H1 (cell line): Measurements from ENCODE around the gene LCN12. TPM values are rescaled to one million over a fixed set of nuclear protein-coding genes. Genes with fewer than 3 reads are reported as not detected.

Experiments
- CTCF ChIA-PET: fragments of 300-600 bp; sonication (Branson Sonifier 250); formaldehyde crosslinking; loops from one replicate; lab custom pipeline; 2021; ENCODE audit not compliant: partially characterized antibody; lab: Charles Lee
- POLR2A ChIA-PET: fragments of 300-600 bp; sonication (Branson Sonifier 250); formaldehyde crosslinking; loops from one replicate; lab custom pipeline; 2021; ENCODE audit warnings: inconsistent platforms; ENCODE audit not compliant: partially characterized antibody; lab: Charles Lee
- DNase-seq, 2 experiments: peaks; one replicate each; pipeline versions ENCODE4 v3.0.0 to v3.0.0-alpha.2; 2010 to 2022; ENCODE audit warnings: low spot score in 2 of 2, low read depth in 1 of 2, mixed read lengths in 1 of 2
- FAIRE-seq: peaks from 2 replicates; lab custom pipeline; 2011; peaks lifted over from hg19 to GRCh38; lab: Jason Lieb, UNC
- H2AFZ ChIP-seq: 2 replicates; pipeline ENCODE4 v1.8.1; 2012; ENCODE audit warnings: low read length, inconsistent platforms
- H2AK5ac ChIP-seq: 2 replicates; pipeline ENCODE4 v1.6.1; 2013; ENCODE audit warnings: low read depth, low read length
- H2BK120ac ChIP-seq: replicated peaks from 2 replicates; pipeline ENCODE3; 2013; ENCODE audit warnings: low read depth, low read length, inconsistent platforms
- H2BK12ac ChIP-seq: 2 replicates; pipeline ENCODE4 v1.6.1; 2013; ENCODE audit warnings: low read depth, low read length
- H2BK15ac ChIP-seq: 2 replicates; pipeline ENCODE4 v1.6.1; 2013; ENCODE audit warnings: low read length
- H2BK20ac ChIP-seq: 2 replicates; pipeline ENCODE4 v1.6.1; 2013; ENCODE audit warnings: low read length
- H2BK5ac ChIP-seq: 2 replicates; pipeline ENCODE4 v1.6.1; 2013; ENCODE audit warnings: low read depth, low read length
- H3K14ac ChIP-seq: 2 replicates; pipeline ENCODE4 v1.6.1; 2013; ENCODE audit warnings: inconsistent platforms; ENCODE audit not compliant: insufficient read length
- H3K18ac ChIP-seq: 2 replicates; pipeline ENCODE4 v1.6.1; 2013; ENCODE audit warnings: low read length; ENCODE audit errors: extremely low read depth
- H3K23ac ChIP-seq: 2 replicates; pipeline ENCODE4 v1.6.1; 2013; ENCODE audit warnings: inconsistent platforms; ENCODE audit not compliant: insufficient read length
- H3K23me2 ChIP-seq: 2 replicates; pipeline ENCODE4 v1.6.1; 2013; ENCODE audit warnings: low read depth, low read length
- H3K27ac ChIP-seq: 2 replicates; pipeline ENCODE4 v1.6.1; 2011; ENCODE audit warnings: low read depth, low read length, inconsistent platforms
- H3K27me3 ChIP-seq, 4 experiments: replicated peaks in 1 of 4; 1 replicate in 1 of 4; 2 replicates in 3 of 4; pipeline versions ENCODE4 v1.6.1 to v1.8.1; 2011 to 2013; ENCODE audit warnings: low read length in 3 of 4, mild to moderate bottlenecking in 3 of 4, inconsistent platforms in 2 of 4, mixed read lengths in 2 of 4, moderate library complexity in 1 of 4; ENCODE audit not compliant: control insufficient read depth in 3 of 4, insufficient read depth in 3 of 4; ENCODE audit errors: extremely low read depth in 1 of 4
- H3K36me3 ChIP-seq, 4 experiments: 2 replicates each; pipeline versions ENCODE4 v1.6.1 to v1.8.1; 2011 to 2013; ENCODE audit warnings: mild to moderate bottlenecking in 4 of 4, low read length in 3 of 4, moderate library complexity in 2 of 4, control low read depth in 1 of 4, inconsistent platforms in 1 of 4; ENCODE audit not compliant: insufficient read depth in 4 of 4, control insufficient read depth in 2 of 4
- H3K4ac ChIP-seq: replicated peaks from 2 replicates; pipeline ENCODE3; 2013; ENCODE audit warnings: low read length, low read depth, mixed read lengths, inconsistent platforms; ENCODE audit not compliant: insufficient read length
- H3K4me1 ChIP-seq, 4 experiments: replicated peaks in 1 of 4; 1 replicate in 1 of 4; 2 replicates in 3 of 4; pipeline versions ENCODE4 v1.6.1 to v1.8.1; 2011 to 2013; ENCODE audit warnings: low read length in 3 of 4, inconsistent platforms in 2 of 4, mixed read lengths in 1 of 4; ENCODE audit not compliant: insufficient read depth in 4 of 4, control insufficient read depth in 3 of 4
- H3K4me2 ChIP-seq, 2 experiments: 2 replicates each; pipeline versions ENCODE4 v1.6.1 to v1.8.1; 2011 to 2013; ENCODE audit warnings: low read depth in 2 of 2, low read length in 2 of 2, control low read depth in 1 of 2, inconsistent platforms in 1 of 2, mild to moderate bottlenecking in 1 of 2; ENCODE audit not compliant: insufficient read depth in 1 of 2
- H3K4me3 ChIP-seq, 4 experiments: fragments of 200-600, 300-600 bp in 1 of 4; sonication (generic), shearing (Covaris generic), sonication (Bioruptor Twin) in 1 of 4; 2 replicates each; pipeline versions ENCODE4 v1.5.1 to v1.8.1; 2011 to 2016; ENCODE audit warnings: low read length in 4 of 4, low read depth in 3 of 4, control low read depth in 2 of 4, inconsistent platforms in 2 of 4, mild to moderate bottlenecking in 2 of 4, mixed read lengths in 1 of 4, moderate library complexity in 1 of 4; ENCODE audit not compliant: insufficient read depth in 2 of 4; ENCODE audit errors: extremely low read depth in 1 of 4
- H3K56ac ChIP-seq: replicated peaks from 2 replicates; pipeline ENCODE3; 2013; ENCODE audit warnings: low read depth, mild to moderate bottlenecking, mixed read lengths, low read length, inconsistent platforms; ENCODE audit not compliant: insufficient read length
- H3K79me1 ChIP-seq: 2 replicates; pipeline ENCODE4 v1.6.1; 2013; ENCODE audit warnings: low read depth, low read length, control low read depth
- H3K79me2 ChIP-seq, 2 experiments: 2 replicates each; pipeline versions ENCODE4 v1.6.1 to v1.8.1; 2012 to 2013; ENCODE audit warnings: low read length in 2 of 2, mild to moderate bottlenecking in 2 of 2, inconsistent platforms in 1 of 2; ENCODE audit not compliant: insufficient read depth in 2 of 2, control insufficient read depth in 1 of 2
- H3K9ac ChIP-seq, 4 experiments: replicated peaks in 1 of 4; 1 replicate in 1 of 4; 2 replicates in 3 of 4; pipeline versions ENCODE4 v1.6.1 to v1.8.1; 2011 to 2013; ENCODE audit warnings: low read depth in 3 of 4, low read length in 3 of 4, control low read depth in 2 of 4, mild to moderate bottlenecking in 2 of 4, moderate library complexity in 2 of 4, inconsistent platforms in 1 of 4; ENCODE audit errors: extremely low read depth in 1 of 4
- H3K9me3 ChIP-seq, 2 experiments: 2 replicates each; pipeline versions ENCODE4 v1.6.1 to v1.8.1; 2012 to 2013; ENCODE audit warnings: mild to moderate bottlenecking in 2 of 2, moderate library complexity in 2 of 2, control low read depth in 1 of 2, inconsistent platforms in 1 of 2, low read depth in 1 of 2, low read length in 1 of 2, mixed read lengths in 1 of 2; ENCODE audit not compliant: insufficient read depth in 2 of 2
- H4K20me1 ChIP-seq, 2 experiments: replicated peaks in 1 of 2; 2 replicates each; pipeline versions ENCODE3 to v1.8.1; 2011 to 2013; ENCODE audit warnings: inconsistent platforms in 2 of 2, low read length in 2 of 2, mild to moderate bottlenecking in 1 of 2; ENCODE audit not compliant: insufficient read depth in 2 of 2, control insufficient read depth in 1 of 2
- H4K5ac ChIP-seq: 2 replicates; pipeline ENCODE4 v1.6.1; 2013; ENCODE audit warnings: low read length, low read depth, mixed read lengths, inconsistent platforms; ENCODE audit not compliant: insufficient read length
- H4K8ac ChIP-seq: 2 replicates; pipeline ENCODE4 v1.8.0; 2013; ENCODE audit warnings: mild to moderate bottlenecking, moderate library complexity, low read length, inconsistent platforms; ENCODE audit not compliant: insufficient read depth; ENCODE audit errors: extremely low read depth
- H4K91ac ChIP-seq: replicated peaks from 2 replicates; pipeline ENCODE3; 2013; ENCODE audit warnings: low read length, mixed read lengths, inconsistent platforms; ENCODE audit not compliant: insufficient read length
- CREB1 ChIP-seq: IDR thresholded peaks from 2 replicates; pipeline ENCODE4 v1.6.1; 2012; ENCODE audit warnings: inconsistent platforms
- JUND ChIP-seq: IDR thresholded peaks from 2 replicates; pipeline ENCODE4 v1.6.1; 2011; ENCODE audit warnings: mild to moderate bottlenecking, improper control_type of control experiment, low read length
- NANOG ChIP-seq: IDR thresholded peaks from 2 replicates; pipeline ENCODE4 v1.6.1; 2011; ENCODE audit warnings: low read length, low read depth, mild to moderate bottlenecking, inconsistent platforms; ENCODE audit not compliant: insufficient read depth, poor library complexity, severe bottlenecking
- RFX5 ChIP-seq: IDR thresholded peaks from 2 replicates; pipeline ENCODE4 v1.6.1; 2011; ENCODE audit warnings: low read depth, low read length, improper control_type of control experiment, borderline replicate concordance
- SIRT6 ChIP-seq: IDR thresholded peaks from one replicate; pipeline ENCODE4 v1.7.1; 2012; ENCODE audit warnings: low read length, inconsistent platforms
- ZNF274 ChIP-seq: IDR thresholded peaks from 2 replicates; pipeline ENCODE4 v1.7.0; 2012; ENCODE audit warnings: low read length, borderline replicate concordance; ENCODE audit errors: extremely low read depth
- WGBS, 2 experiments: shearing (Covaris generic) in 1 of 2; methylation state at CpG; one replicate each; pipeline versions ENCODE4 v1.1.6 to v1.1.7; 2013 to 2015; ENCODE audit warnings: low lambda C conversion rate in 2 of 2, mixed read lengths in 2 of 2, inconsistent platforms in 1 of 2, low coverage in 1 of 2, missing lambda C conversion rate in 1 of 2; ENCODE audit not compliant: insufficient replicate concordance in 2 of 2, insufficient coverage in 1 of 2, insufficient read length in 1 of 2; ENCODE audit errors: extremely low coverage in 1 of 2, missing lambda C conversion rate in 1 of 2; 5-methylcytosine and 5-hydroxymethylcytosine counted together
- polyA plus RNA-seq, 7 experiments: library from polyadenylated mRNA; depleted of rRNA in 3 of 7; stranded (reverse) in 5 of 7; unstranded in 2 of 7; fragments of >200 nt in 5 of 7; fragments of 200-250 nt in 2 of 7; gene quantifications; 1 replicate in 5 of 7; 2 replicates in 1 of 7; 4 replicates in 1 of 7; pipeline versions ENCODE4 v1.2.1 to v1.2.3, GENCODE V29; 2011 to 2013; ENCODE audit warnings: missing spikeins in 2 of 7, mixed read lengths in 2 of 7
- total RNA-seq: library from RNA; stranded (reverse); fragmentation: NEBNext Ultra II Directional; extraction: Animal tissue kit (Norgen Biotek cat#: 25700); gene quantifications from 2 replicates; pipeline ENCODE4 v1.2.1, GENCODE V29; 2021
- TF ChIP-seq, protein P1 (sequence below): IDR thresholded peaks from 2 replicates; pipeline ENCODE4 v1.6.1; 2012; ENCODE audit warnings: inconsistent platforms

LCN12 gene
- total and polyA plus RNA-seq, 2 of the 8 experiments (the other 6 are each of a cell fraction or from before 2014, with no cell fraction given): 1.1 to 1.7 TPM

DNA sequence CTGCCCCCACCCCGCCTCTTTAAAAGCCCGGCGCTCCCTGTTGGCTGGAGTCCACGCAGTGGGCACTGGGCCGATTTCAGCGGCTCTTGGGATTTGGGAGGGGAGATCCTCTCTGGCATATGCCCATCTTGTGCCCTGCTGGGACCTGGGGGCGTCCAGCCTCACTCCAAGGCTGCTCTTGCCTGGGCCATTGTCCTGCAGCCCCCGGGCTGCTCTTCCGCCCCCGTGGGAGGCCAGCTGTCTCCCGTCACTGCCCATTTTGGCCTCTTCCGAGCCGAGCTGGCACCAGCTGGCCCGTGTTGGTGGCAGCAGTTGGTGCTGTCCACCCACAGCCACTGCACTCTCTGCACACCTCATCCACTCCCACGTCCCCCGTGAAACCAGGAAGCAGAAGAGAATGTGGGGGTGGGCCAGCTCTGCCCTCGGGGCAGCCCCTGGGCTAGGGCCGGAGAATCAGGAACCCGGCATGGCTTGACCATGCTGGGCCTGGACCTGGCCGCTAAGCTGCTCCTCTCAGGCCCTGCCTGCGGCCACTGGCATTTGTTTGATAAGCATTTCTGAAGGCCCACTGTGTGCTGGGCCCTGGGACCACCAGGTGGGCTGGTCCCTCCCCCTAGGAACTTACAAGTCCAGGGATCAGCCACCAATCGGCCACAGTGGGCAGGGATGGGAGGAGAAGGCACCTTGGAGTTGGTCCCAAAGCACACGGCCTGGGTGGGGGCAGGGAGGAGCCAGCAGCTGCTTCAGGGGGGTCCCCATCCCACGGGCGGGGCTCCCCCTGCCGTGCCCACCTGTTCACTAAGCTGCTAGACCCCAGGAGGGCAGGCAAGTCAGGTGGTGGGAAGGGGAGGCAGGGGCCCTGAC is 4.8 kb upstream of the LCN12 start:
- H3K4me3 ChIP-seq: no peak overlapping the region
- CTCF ChIA-PET: interaction anchor here (0.6 to 4.4 kb wide), 52 partner anchors 8 to 496 kb away, joined by 3 to 63 read pairs (median 5); partner anchors contain the start of genes ABCA2, AJM1, CLIC3 and FUT7
- H3K14ac ChIP-seq: no peak overlapping the region
- peaks cover 8% of the 10 kb centered on the region; the same call in 1 of the 2 replicates for H3K23me2 ChIP-seq
- no peak overlapping the region for H4K5ac ChIP-seq
- H3K23ac ChIP-seq: no peak overlapping the region
- peaks cover 0 to 8% (median 2%) of the 10 kb centered on the region in 4 experiments; a peak in 4 of 8 replicates for H3K36me3 ChIP-seq
- no peaks in the 10 kb centered on the region for H3K9me3 ChIP-seq
- H3K4ac ChIP-seq: peak overlapping the region; percentile 93
- peaks cover 0 to 25% (median 17%) of the 10 kb centered on the region in 4 experiments; a peak in 5 of 7 replicates for H3K4me1 ChIP-seq
- H2AK5ac ChIP-seq: no peak overlapping the region
- TF ChIP-seq JUND (no peak), NANOG (no peak), SIRT6 (no peak), CREB1 (no peak), RFX5 (no peak), ZNF274 (no peak)
- TF ChIP-seq, protein P1, sequence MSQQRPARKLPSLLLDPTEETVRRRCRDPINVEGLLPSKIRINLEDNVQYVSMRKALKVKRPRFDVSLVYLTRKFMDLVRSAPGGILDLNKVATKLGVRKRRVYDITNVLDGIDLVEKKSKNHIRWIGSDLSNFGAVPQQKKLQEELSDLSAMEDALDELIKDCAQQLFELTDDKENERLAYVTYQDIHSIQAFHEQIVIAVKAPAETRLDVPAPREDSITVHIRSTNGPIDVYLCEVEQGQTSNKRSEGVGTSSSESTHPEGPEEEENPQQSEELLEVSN: no peak
- H3K4me2 ChIP-seq: no peak overlapping the region
- H3K79me2 ChIP-seq: peaks cover 0 to 3% of the 10 kb centered on the region in 2 experiments; a peak in 1 of 4 replicates
- H2AFZ ChIP-seq: no peak overlapping the region
- no peak overlapping the region for H2BK120ac ChIP-seq
- POLR2A ChIA-PET: interaction anchor here (1.0 to 1.3 kb wide), 5 partner anchors 35 to 222 kb away, joined by 3 to 5 read pairs (median 3); no protein-coding TSS in a partner anchor
- 89% methylated on average over 22 of the region's 26 CpGs; no CpG with 5 or more reads in 1 of the 2 experiments for WGBS, 2 experiments
- H3K27me3 ChIP-seq: no peaks in the 10 kb centered on the region
- DNase-seq (no peak), FAIRE-seq (no peak)
- H2BK12ac ChIP-seq: peak overlapping the region; percentile 68; the same call in 1 of the 2 replicates
- no peak overlapping the region for H3K56ac ChIP-seq
- 0 out of 2 replicates have a peak overlapping the region, but pooled peaks have one; percentile 81 for H2BK15ac ChIP-seq
- H2BK5ac ChIP-seq: peak overlapping the region; percentile 78; the same call in 1 of the 2 replicates
- H3K79me1 ChIP-seq: no peaks in the 10 kb centered on the region
- no peak overlapping the region for H4K91ac ChIP-seq
- no peak overlapping the region; the same call in 1 of the 2 replicates for H3K18ac ChIP-seq
- H4K20me1 ChIP-seq: peaks cover 5 to 10% of the 10 kb centered on the region in 2 experiments
- H2BK20ac ChIP-seq: no peak overlapping the region
- no peak overlapping the region for H3K27ac ChIP-seq
- peak overlapping the region; percentile 75 for H4K8ac ChIP-seq
- no peak overlapping the region for H3K9ac ChIP-seq
